ENCODE results near the gene ZNF586.
A peak's percentile ranks its signal among the peaks of the same experiment; 100 is the strongest.

ZNF586 gene

GRCh38 chr19:57829316-57829715 is 59.8 kb downstream of the ZNF586 start:
- DNase-seq = no peak

- DNase-seq = peak; percentile 55 to 61
Observed at GRCh38 chr19:57830071-57830602, 60.7 kb downstream of the ZNF586 start, which contains the start of gene ZNF587B. ZNF587B (plus strand) TSS chr19:57830299; CDS start chr19:57830529, 230 bp downstream.
